ENCODE results near the gene LENG1.
"Not testable (repeated sequence)": the region's sequence is repeated elsewhere in the genome, so short reads cannot be mapped to it uniquely, and the experiment has no call there.

GRCh38 chr19:54207193-54207592 is 47.7 kb upstream of the LENG1 start:
- not testable (repeated sequence) for TF ChIP-seq EZH2 (IDR thresholded peaks at IDR 0.05; ENCODE audit: borderline replicate concordance, low read depth, low read length, severe bottlenecking); CTCF (IDR thresholded peaks at IDR 0.05; ENCODE audit: borderline replicate concordance, extremely low read depth, low read length, poor library complexity, severe bottlenecking)

Measured in DND-41 (cell line).